ENCODE data around the gene TAPBPL. TPM values are rescaled to one million over a fixed set of nuclear protein-coding genes. Genes with fewer than 3 reads are reported as not detected.

Gene TAPBPL
- total RNA-seq, 1 donor: 13.8 TPM

DNA sequence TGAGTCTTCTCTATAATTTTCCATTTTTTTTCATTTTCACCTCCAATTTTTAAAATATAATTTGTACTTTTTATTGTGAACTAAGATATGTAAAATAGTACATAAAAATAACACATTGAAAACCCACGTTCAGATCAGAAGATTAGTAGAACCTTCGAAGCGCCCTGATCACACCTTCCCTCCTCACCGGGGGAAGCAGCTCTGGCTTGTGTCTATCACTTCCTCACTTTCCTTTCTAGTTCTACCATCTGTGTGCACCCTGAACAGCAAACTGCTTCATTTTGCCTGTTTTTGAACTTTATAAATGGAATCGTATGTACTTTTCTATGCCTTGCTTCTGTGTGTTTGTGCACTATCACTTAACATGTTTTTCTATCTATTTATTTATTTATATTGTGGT is 18.9 kb upstream of the TAPBPL start:
- Histone ChIP-seq H3K36me3 (ENCODE audit: insufficient read depth, low read length) (no peaks in the 10 kb centered on the region), H3K9me3 (ENCODE audit: low read depth, low read length) (no peaks in the 10 kb centered on the region), H3K27me3 (ENCODE audit: insufficient read depth, low read length) (no peaks in the 10 kb centered on the region), H2AFZ (ENCODE audit: low read length) (no peak overlapping the region), H3K4me3 (ENCODE audit: insufficient read depth, low read length) (no peak overlapping the region), H3K4me1 (ENCODE audit: insufficient read depth, low read length) (peaks cover 19% of the 10 kb centered on the region), H3K79me2 (ENCODE audit: insufficient read depth, low read length) (no peaks in the 10 kb centered on the region), H3K4me2 (ENCODE audit: insufficient read depth, low read length) (no peak overlapping the region), H3K27ac (ENCODE audit: low read depth, low read length) (no peak overlapping the region), H4K20me1 (ENCODE audit: insufficient read depth, low read length) (no peaks in the 10 kb centered on the region)
- DNase-seq (ENCODE audit: insufficient read length, low spot score, missing footprints): no peak
- TF ChIP-seq, protein P1, sequence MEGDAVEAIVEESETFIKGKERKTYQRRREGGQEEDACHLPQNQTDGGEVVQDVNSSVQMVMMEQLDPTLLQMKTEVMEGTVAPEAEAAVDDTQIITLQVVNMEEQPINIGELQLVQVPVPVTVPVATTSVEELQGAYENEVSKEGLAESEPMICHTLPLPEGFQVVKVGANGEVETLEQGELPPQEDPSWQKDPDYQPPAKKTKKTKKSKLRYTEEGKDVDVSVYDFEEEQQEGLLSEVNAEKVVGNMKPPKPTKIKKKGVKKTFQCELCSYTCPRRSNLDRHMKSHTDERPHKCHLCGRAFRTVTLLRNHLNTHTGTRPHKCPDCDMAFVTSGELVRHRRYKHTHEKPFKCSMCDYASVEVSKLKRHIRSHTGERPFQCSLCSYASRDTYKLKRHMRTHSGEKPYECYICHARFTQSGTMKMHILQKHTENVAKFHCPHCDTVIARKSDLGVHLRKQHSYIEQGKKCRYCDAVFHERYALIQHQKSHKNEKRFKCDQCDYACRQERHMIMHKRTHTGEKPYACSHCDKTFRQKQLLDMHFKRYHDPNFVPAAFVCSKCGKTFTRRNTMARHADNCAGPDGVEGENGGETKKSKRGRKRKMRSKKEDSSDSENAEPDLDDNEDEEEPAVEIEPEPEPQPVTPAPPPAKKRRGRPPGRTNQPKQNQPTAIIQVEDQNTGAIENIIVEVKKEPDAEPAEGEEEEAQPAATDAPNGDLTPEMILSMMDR (IDR thresholded peaks at IDR 0.05; ENCODE audit: extremely low read depth, low read depth, low read length): no peak

DNA sequence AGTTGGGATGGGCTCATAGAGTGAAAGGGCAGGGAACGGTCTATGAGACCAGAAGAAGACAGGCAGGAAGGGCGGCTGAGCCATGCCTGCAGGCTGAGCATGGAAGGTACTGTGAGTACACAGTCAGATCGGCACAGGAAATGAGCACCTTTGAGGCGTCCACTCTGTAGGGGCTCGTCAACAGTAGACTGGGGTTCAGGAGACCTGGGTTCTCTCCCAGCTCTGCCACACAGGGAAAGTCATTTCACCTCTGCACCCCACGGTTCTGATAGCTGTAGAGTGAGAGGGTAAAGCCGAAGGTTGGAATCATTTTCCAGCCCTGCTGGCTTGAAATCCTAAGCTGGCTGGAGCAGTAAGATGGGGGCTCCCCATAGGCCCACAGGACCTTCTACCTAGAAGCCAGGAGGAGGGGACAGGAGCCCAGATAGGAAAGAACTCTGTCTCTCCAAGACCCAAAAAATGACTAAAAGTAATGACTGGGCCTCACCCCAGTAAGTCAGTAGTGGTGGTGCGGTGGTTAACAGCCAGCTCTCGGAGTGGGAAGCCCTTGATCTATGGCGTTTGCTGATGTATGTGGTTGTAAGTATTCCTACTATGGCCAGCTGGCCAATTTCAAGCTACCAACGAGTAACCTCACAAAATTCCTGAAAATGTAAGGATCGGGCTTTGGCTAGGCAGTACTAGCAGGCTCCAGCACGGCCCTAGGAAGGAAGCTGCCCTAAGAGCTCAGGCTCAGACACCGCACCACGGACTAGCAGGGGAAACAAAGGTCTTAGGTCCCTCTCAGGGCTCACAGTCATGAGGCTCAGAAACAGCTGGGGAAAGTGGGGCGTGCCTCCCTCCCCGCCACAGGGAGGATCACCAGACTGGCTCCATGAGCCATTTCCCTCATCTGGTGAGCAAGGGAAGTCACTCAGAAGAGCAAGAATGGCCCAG is 17.4 kb upstream of the TAPBPL start:
- H3K27ac ChIP-seq (ENCODE audit: low read depth, low read length): no peak overlapping the region
- H3K4me2 ChIP-seq (ENCODE audit: insufficient read depth, low read length): no peak overlapping the region
- no peaks in the 10 kb centered on the region for H3K27me3 ChIP-seq (ENCODE audit: insufficient read depth, low read length)
- no peaks in the 10 kb centered on the region for H3K79me2 ChIP-seq (ENCODE audit: insufficient read depth, low read length)
- H3K9me3 ChIP-seq (ENCODE audit: low read depth, low read length): no peaks in the 10 kb centered on the region
- no peaks in the 10 kb centered on the region for H3K36me3 ChIP-seq (ENCODE audit: insufficient read depth, low read length)
- no peak overlapping the region for H2AFZ ChIP-seq (ENCODE audit: low read length)
- H3K4me3 ChIP-seq (ENCODE audit: insufficient read depth, low read length): no peak overlapping the region
- TF ChIP-seq, protein P1 (IDR thresholded peaks at IDR 0.05; ENCODE audit: extremely low read depth, low read depth, low read length): no peak
- H3K4me1 ChIP-seq (ENCODE audit: insufficient read depth, low read length): peaks cover 19% of the 10 kb centered on the region
- H4K20me1 ChIP-seq (ENCODE audit: insufficient read depth, low read length): no peaks in the 10 kb centered on the region
- no peak for DNase-seq (ENCODE audit: insufficient read length, low spot score, missing footprints)

DNA sequence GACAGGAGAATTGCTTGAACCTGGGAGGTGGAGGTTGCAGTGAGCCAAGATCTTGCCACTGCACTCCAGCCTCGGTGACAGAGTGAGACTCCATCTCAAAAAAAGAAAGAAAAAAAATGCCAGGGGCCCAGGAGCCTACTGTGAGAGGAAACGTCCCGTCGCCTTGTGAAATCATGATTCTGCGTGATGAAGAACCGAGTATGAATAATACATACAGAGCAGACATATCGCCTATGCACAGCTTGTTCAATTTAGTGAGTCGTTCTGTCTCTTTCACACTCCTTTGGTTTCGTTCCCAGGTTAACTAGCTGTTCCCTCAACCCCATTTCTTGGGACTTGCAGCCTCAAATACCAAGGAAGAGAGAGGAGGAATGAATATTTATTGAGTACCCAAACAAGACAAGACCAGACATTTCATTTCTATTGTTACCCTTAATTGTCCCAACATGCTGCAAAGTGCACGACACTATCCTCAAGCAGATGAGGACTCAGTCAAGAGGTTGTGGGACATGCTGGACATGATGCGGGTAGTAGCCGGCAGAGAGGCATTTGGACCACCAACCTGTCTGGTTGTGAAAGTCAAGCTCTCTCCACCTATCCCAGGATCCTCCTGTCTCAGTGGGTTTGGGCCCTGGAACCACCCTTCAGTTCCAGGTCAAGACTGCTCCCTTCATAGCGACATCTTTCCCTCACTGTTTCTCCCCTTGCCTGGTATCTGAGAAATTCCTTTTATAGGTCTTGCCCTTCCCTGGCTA is 15.7 kb upstream of the TAPBPL start:
- TF ChIP-seq, protein P1 (IDR thresholded peaks at IDR 0.05; ENCODE audit: extremely low read depth, low read depth, low read length): no peak
- Histone ChIP-seq H3K4me1 (ENCODE audit: insufficient read depth, low read length) (peaks cover 5% of the 10 kb centered on the region), H3K27me3 (ENCODE audit: insufficient read depth, low read length) (no peaks in the 10 kb centered on the region)

DNA sequence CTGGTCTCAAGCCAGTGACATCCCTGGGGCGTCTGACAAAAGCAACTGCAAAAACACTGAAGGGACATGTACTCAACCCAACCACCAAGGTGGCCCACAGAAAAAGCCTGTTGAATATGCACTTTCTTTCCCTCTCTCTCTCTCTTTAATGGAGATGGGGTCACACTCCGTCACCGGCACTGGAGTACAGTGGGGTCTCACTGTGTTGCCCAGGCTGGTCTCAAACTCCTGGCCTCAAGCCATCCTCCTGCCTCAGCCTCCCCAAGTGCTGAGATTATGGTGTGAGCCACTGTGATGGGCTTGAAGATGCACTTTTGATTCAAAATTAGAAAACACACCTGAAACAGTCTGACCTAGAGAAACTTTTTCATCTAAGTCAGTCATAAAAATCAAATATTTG is 14.3 kb upstream of the TAPBPL start:
- no peak for DNase-seq (ENCODE audit: insufficient read length, low spot score, missing footprints)
- Histone ChIP-seq H3K4me2 (ENCODE audit: insufficient read depth, low read length) (no peak overlapping the region), H3K4me1 (ENCODE audit: insufficient read depth, low read length) (no peaks in the 10 kb centered on the region), H3K79me2 (ENCODE audit: insufficient read depth, low read length) (no peaks in the 10 kb centered on the region), H3K9me3 (ENCODE audit: low read depth, low read length) (no peaks in the 10 kb centered on the region), H3K27me3 (ENCODE audit: insufficient read depth, low read length) (no peaks in the 10 kb centered on the region), H4K20me1 (ENCODE audit: insufficient read depth, low read length) (no peaks in the 10 kb centered on the region), H3K36me3 (ENCODE audit: insufficient read depth, low read length) (no peaks in the 10 kb centered on the region), H2AFZ (ENCODE audit: low read length) (no peak overlapping the region), H3K4me3 (ENCODE audit: insufficient read depth, low read length) (no peak overlapping the region), H3K27ac (ENCODE audit: low read depth, low read length) (no peak overlapping the region)
- TF ChIP-seq, protein P1 (IDR thresholded peaks at IDR 0.05; ENCODE audit: extremely low read depth, low read depth, low read length): no peak

More for the DNA sequence above, 15.7 kb upstream of the TAPBPL start:
- no peaks in the 10 kb centered on the region for H4K20me1 ChIP-seq (ENCODE audit: insufficient read depth, low read length)
- H3K36me3 ChIP-seq (ENCODE audit: insufficient read depth, low read length): no peaks in the 10 kb centered on the region
- H2AFZ ChIP-seq (ENCODE audit: low read length): no peak overlapping the region
- no peak overlapping the region for H3K27ac ChIP-seq (ENCODE audit: low read depth, low read length)
- no peak overlapping the region for H3K4me2 ChIP-seq (ENCODE audit: insufficient read depth, low read length)
- H3K79me2 ChIP-seq (ENCODE audit: insufficient read depth, low read length): no peaks in the 10 kb centered on the region
- no peaks in the 10 kb centered on the region for H3K9me3 ChIP-seq (ENCODE audit: low read depth, low read length)
- no peak overlapping the region for H3K4me3 ChIP-seq (ENCODE audit: insufficient read depth, low read length)
- DNase-seq (ENCODE audit: insufficient read length, low spot score, missing footprints): no peak
